ENCODE measurements around the gene ALDH1A3.
"Not testable (repeated sequence)": the region's sequence is repeated elsewhere in the genome, so short reads cannot be mapped to it uniquely, and the experiment has no call there.

ALDH1A3 gene

GRCh38 chr15:100849021-100849854 is 30.4 kb upstream of the ALDH1A3 start:
- no peak for TF ChIP-seq GATA1 (IDR thresholded peaks at IDR 0.05; ENCODE audit: low read depth, low read length)
- no peak for TF ChIP-seq POLR2A (IDR thresholded peaks at IDR 0.05; ENCODE audit: low read length)

GRCh38 chr15:100849855-100850218 is 29.8 kb upstream of the ALDH1A3 start:
- TF ChIP-seq GATA1 (IDR thresholded peaks at IDR 0.05; ENCODE audit: low read depth, low read length) (no peak), POLR2A (IDR thresholded peaks at IDR 0.05; ENCODE audit: low read length) (no peak)
- no peak for DNase-seq

More at GRCh38 chr15:100849021-100849854, 30.4 kb upstream of the ALDH1A3 start:
- no peak for DNase-seq

GRCh38 chr15:100851428-100852015 is 28.1 kb upstream of the ALDH1A3 start:
- not testable (repeated sequence) for DNase-seq

GRCh38 chr15:100852630-100853029 is 27.0 kb upstream of the ALDH1A3 start:
- no peak for DNase-seq
- TF ChIP-seq POLR2A (IDR thresholded peaks at IDR 0.05; ENCODE audit: low read length) (no peak), GATA1 (IDR thresholded peaks at IDR 0.05; ENCODE audit: low read depth, low read length) (no peak)

GRCh38 chr15:100853676-100854440 is 25.8 kb upstream of the ALDH1A3 start:
- DNase-seq: no peak
- TF ChIP-seq POLR2A (IDR thresholded peaks at IDR 0.05; ENCODE audit: low read length): no peak
- TF ChIP-seq GATA1 (IDR thresholded peaks at IDR 0.05; ENCODE audit: low read depth, low read length): no peak

- no peak for TF ChIP-seq GATA1 (IDR thresholded peaks at IDR 0.05; ENCODE audit: low read depth, low read length)
- TF ChIP-seq POLR2A (IDR thresholded peaks at IDR 0.05; ENCODE audit: low read length): no peak
- DNase-seq: no peak
Measured at GRCh38 chr15:100856867-100857266, 22.8 kb upstream of the ALDH1A3 start.

GRCh38 chr15:100858294-100858693 is 21.3 kb upstream of the ALDH1A3 start:
- TF ChIP-seq GATA1 (IDR thresholded peaks at IDR 0.05; ENCODE audit: low read depth, low read length) (no peak), POLR2A (IDR thresholded peaks at IDR 0.05; ENCODE audit: low read length) (no peak)
- DNase-seq: no peak

GRCh38 chr15:100859970-100860828 is 19.4 kb upstream of the ALDH1A3 start:
- TF ChIP-seq POLR2A (IDR thresholded peaks at IDR 0.05; ENCODE audit: low read length) (no peak), GATA1 (IDR thresholded peaks at IDR 0.05; ENCODE audit: low read depth, low read length) (no peak)
- no peak for DNase-seq

GRCh38 chr15:100860829-100861510 is 18.7 kb upstream of the ALDH1A3 start:
- TF ChIP-seq GATA1 (IDR thresholded peaks at IDR 0.05; ENCODE audit: low read depth, low read length) (no peak), POLR2A (IDR thresholded peaks at IDR 0.05; ENCODE audit: low read length) (no peak)
- no peak for DNase-seq

GRCh38 chr15:100861511-100861991 is 18.1 kb upstream of the ALDH1A3 start:
- DNase-seq: no peak
- TF ChIP-seq GATA1 (IDR thresholded peaks at IDR 0.05; ENCODE audit: low read depth, low read length): no peak
- no peak for TF ChIP-seq POLR2A (IDR thresholded peaks at IDR 0.05; ENCODE audit: low read length)

GRCh38 chr15:100862162-100862561 is 17.5 kb upstream of the ALDH1A3 start:
- TF ChIP-seq GATA1 (IDR thresholded peaks at IDR 0.05; ENCODE audit: low read depth, low read length) (no peak), POLR2A (IDR thresholded peaks at IDR 0.05; ENCODE audit: low read length) (no peak)
- DNase-seq: no peak

- no peak for TF ChIP-seq POLR2A (IDR thresholded peaks at IDR 0.05; ENCODE audit: low read length)
- TF ChIP-seq GATA1 (IDR thresholded peaks at IDR 0.05; ENCODE audit: low read depth, low read length): no peak
Measured at GRCh38 chr15:100863075-100863795, 16.4 kb upstream of the ALDH1A3 start.

More at GRCh38 chr15:100863075-100863795, 16.4 kb upstream of the ALDH1A3 start:
- no peak for DNase-seq

All from erythroblast (primary cell).